Gastrocnemius medialis (tissue), 4 donors: ENCODE measurements around the gene MYO3B. TPM values are rescaled to one million over a fixed set of nuclear protein-coding genes. Genes with fewer than 3 reads are reported as not detected.

Source experiments
- ATAC-seq, 2 donors: fragments of 150-250 bp; one replicate each; pipeline ENCODE4 v1.9.1; 2016
- DNase-seq, 2 donors: peaks; one replicate each; pipeline ENCODE4 v3.0.0-alpha.2; 2019
- H3K27ac ChIP-seq, 4 donors: fragments of 200-600 bp; sonication (generic); 1 replicate in 1 of 4; 2 replicates in 3 of 4; pipeline ENCODE4 v1.5.1; 2016 to 2018; ENCODE audit warnings: mild to moderate bottlenecking in 2 of 4, moderate library complexity in 1 of 4
- H3K27me3 ChIP-seq, 3 donors: fragments of 200-600 bp; sonication (generic) in 2 of 3; 1 replicate in 1 of 3; 2 replicates in 2 of 3; pipeline versions ENCODE4 v1.5.1 to v1.6.0; 2016 to 2019; ENCODE audit warnings: mild to moderate bottlenecking in 1 of 3, moderate library complexity in 1 of 3
- H3K36me3 ChIP-seq, 2 donors: fragments of 200-600 bp; sonication (generic) in 1 of 2; one replicate each; pipeline ENCODE4 v1.5.1; 2017 to 2018
- H3K4me1 ChIP-seq, 2 donors: fragments of 200-600 bp; sonication (generic) in 1 of 2; one replicate each; pipeline ENCODE4 v1.5.1; 2016 to 2017; ENCODE audit warnings: mild to moderate bottlenecking in 2 of 2
- H3K4me3 ChIP-seq, 4 donors: fragments of 200-600 bp; sonication (generic) in 3 of 4; 1 replicate in 1 of 4; 2 replicates in 3 of 4; pipeline ENCODE4 v1.5.1; 2016 to 2019; ENCODE audit warnings: mild to moderate bottlenecking in 2 of 4
- H3K9me3 ChIP-seq, 3 donors: fragments of 200-600 bp; sonication (generic) in 2 of 3; 1 replicate in 1 of 3; 2 replicates in 2 of 3; pipeline ENCODE4 v1.5.1; 2016 to 2019
- CTCF ChIP-seq, 5 experiments: fragments of 450-650 bp in 3 of 5; fragments of 200-600 bp in 2 of 5; sonication (generic) in 2 of 5; IDR thresholded peaks in 4 of 5; conservative IDR thresholded peaks in 1 of 5; 1 replicate in 4 of 5; 2 replicates in 1 of 5; pipeline ENCODE4 v1.5.1; 2016 to 2019; ENCODE audit warnings: antibody characterized with exemption in 5 of 5, mild to moderate bottlenecking in 3 of 5, moderate library complexity in 3 of 5
- POLR2A ChIP-seq, 2 donors: fragments of 450-650 bp; IDR thresholded peaks; one replicate each; pipeline ENCODE4 v1.6.1; 2017; ENCODE audit warnings: antibody characterized with exemption in 2 of 2, mild to moderate bottlenecking in 2 of 2, moderate library complexity in 2 of 2
- in situ Hi-C, 4 donors: fragments of 200-750 bp; cut with MboI; loops; one replicate each; pipeline versions ENCODE4 v1.15.0 to v1.8.0; 2017; ENCODE audit warnings: low sequenced_read_pairs in 4 of 4
- intact Hi-C: fragments of 100-400 bp; cut with DNase I; formaldehyde crosslinking; loops from one replicate; pipeline ENCODE4 v1.15.1; 2023; ENCODE audit warnings: low total_unique reads
- total RNA-seq, 4 donors: library from RNA; depleted of rRNA; stranded (reverse); fragments of >200 nt; gene quantifications; one replicate each; pipeline versions ENCODE4 v1.1.0 to v1.2.3, GENCODE V29; 2016

The MYO3B gene
- total RNA-seq, 4 donors from 2014 or later = 0.07 to 0.27 TPM; not detected in 2

- no peaks in the 10 kb centered on the region for H3K9me3 ChIP-seq
- H3K36me3 ChIP-seq = no peaks in the 10 kb centered on the region
- no peaks in the 10 kb centered on the region for H3K4me1 ChIP-seq
- TF ChIP-seq CTCF (IDR thresholded peaks at IDR 0.05 in 4 of 5, conservative IDR thresholded peaks at IDR 0.05 in 1 of 5) = no peak
- DNase-seq (no peak), ATAC-seq (peak in 1 of 2 donors; percentile 45)
- no peak overlapping the region for H3K4me3 ChIP-seq
- in situ Hi-C loops (loop anchor here in 2 of 4 donors (25.0 kb wide), 1 partner anchor 391 kb away; the partner anchor contains the start of gene GAD1 (in 2 of the 2)), intact Hi-C loops (no loop called here)
- H3K27me3 ChIP-seq = no peaks in the 10 kb centered on the region
- no peak overlapping the region for H3K27ac ChIP-seq
Observed at GRCh38 chr2:170420961-170421687, 243.2 kb downstream of the MYO3B start.

GRCh38 chr2:170423919-170424318 lies 246.0 kb downstream of the MYO3B start:
- Histone ChIP-seq H3K36me3 (no peaks in the 10 kb centered on the region), H3K4me1 (no peaks in the 10 kb centered on the region), H3K9me3 (no peaks in the 10 kb centered on the region), H3K27ac (no peak overlapping the region), H3K4me3 (no peak overlapping the region), H3K27me3 (peaks cover 0 to 2% (median 0%) of the 10 kb centered on the region in 3 donors)
- in situ Hi-C loops (loop anchor here in 2 of 4 donors (25.0 kb wide), 1 partner anchor 388 kb away; the partner anchor contains the start of gene GAD1 (in 2 of the 2)), intact Hi-C loops (no loop called here)
- TF ChIP-seq CTCF (IDR thresholded peaks at IDR 0.05 in 4 of 5, conservative IDR thresholded peaks at IDR 0.05 in 1 of 5) (no peak), POLR2A (IDR thresholded peaks at IDR 0.05) (no peak)
- no peak for ATAC-seq
- DNase-seq = no peak

GRCh38 chr2:170425281-170425751 lies 247.4 kb downstream of the MYO3B start:
- ATAC-seq = no peak
- intact Hi-C loops (no loop called here), in situ Hi-C loops (no loop called here)
- TF ChIP-seq CTCF (IDR thresholded peaks at IDR 0.05 in 4 of 5, conservative IDR thresholded peaks at IDR 0.05 in 1 of 5) = no peak
- TF ChIP-seq POLR2A (IDR thresholded peaks at IDR 0.05) = no peak
- Histone ChIP-seq H3K27ac (no peak overlapping the region), H3K4me3 (no peak overlapping the region), H3K9me3 (no peaks in the 10 kb centered on the region), H3K4me1 (no peaks in the 10 kb centered on the region), H3K27me3 (peaks cover 0 to 2% (median 0%) of the 10 kb centered on the region in 3 donors), H3K36me3 (no peaks in the 10 kb centered on the region)
- DNase-seq = no peak

GRCh38 chr2:170428868-170429267 lies 250.9 kb downstream of the MYO3B start:
- H3K36me3 ChIP-seq = no peaks in the 10 kb centered on the region
- in situ Hi-C loops = no loop called here
- DNase-seq = no peak
- H3K4me3 ChIP-seq = no peak overlapping the region
- peaks cover 0 to 2% (median 0%) of the 10 kb centered on the region in 3 donors for H3K27me3 ChIP-seq
- H3K27ac ChIP-seq = no peak overlapping the region
- ATAC-seq = no peak
- intact Hi-C loops = no loop called here
- H3K4me1 ChIP-seq = no peaks in the 10 kb centered on the region
- H3K9me3 ChIP-seq = no peaks in the 10 kb centered on the region
- TF ChIP-seq CTCF (IDR thresholded peaks at IDR 0.05 in 4 of 5, conservative IDR thresholded peaks at IDR 0.05 in 1 of 5) (no peak), POLR2A (IDR thresholded peaks at IDR 0.05) (no peak)
